BE2C (cell line): ENCODE data around the gene VEPH1.

Experiments used
- DNase-seq: peaks from one replicate; pipeline ENCODE4 v3.0.0-alpha.2; 2020
- H3K27me3 ChIP-seq: fragments of 250-450 bp; sonication (Bioruptor Pico); 2 replicates; pipeline ENCODE4 v1.5.1; 2020; ENCODE audit warnings: mild to moderate bottlenecking
- H3K36me3 ChIP-seq: fragments of 250-450 bp; sonication (Bioruptor Pico); 2 replicates; pipeline ENCODE4 v1.5.1; 2020; ENCODE audit warnings: mild to moderate bottlenecking
- H3K4me1 ChIP-seq: fragments of 250-450 bp; sonication (Bioruptor Pico); 2 replicates; pipeline ENCODE4 v1.5.1; 2020
- H3K4me3 ChIP-seq: 2 replicates; pipeline ENCODE4 v1.5.1; 2011; ENCODE audit warnings: low read depth, low read length
- H3K9me3 ChIP-seq: fragments of 250-450 bp; sonication (Bioruptor Pico); 2 replicates; pipeline ENCODE4 v1.5.1; 2020
- TF ChIP-seq, protein P1 (sequence below): IDR thresholded peaks from 2 replicates; pipeline ENCODE4 v1.5.1; 2012; ENCODE audit warnings: mild to moderate bottlenecking, low read depth, low read length

The VEPH1 gene

DNA sequence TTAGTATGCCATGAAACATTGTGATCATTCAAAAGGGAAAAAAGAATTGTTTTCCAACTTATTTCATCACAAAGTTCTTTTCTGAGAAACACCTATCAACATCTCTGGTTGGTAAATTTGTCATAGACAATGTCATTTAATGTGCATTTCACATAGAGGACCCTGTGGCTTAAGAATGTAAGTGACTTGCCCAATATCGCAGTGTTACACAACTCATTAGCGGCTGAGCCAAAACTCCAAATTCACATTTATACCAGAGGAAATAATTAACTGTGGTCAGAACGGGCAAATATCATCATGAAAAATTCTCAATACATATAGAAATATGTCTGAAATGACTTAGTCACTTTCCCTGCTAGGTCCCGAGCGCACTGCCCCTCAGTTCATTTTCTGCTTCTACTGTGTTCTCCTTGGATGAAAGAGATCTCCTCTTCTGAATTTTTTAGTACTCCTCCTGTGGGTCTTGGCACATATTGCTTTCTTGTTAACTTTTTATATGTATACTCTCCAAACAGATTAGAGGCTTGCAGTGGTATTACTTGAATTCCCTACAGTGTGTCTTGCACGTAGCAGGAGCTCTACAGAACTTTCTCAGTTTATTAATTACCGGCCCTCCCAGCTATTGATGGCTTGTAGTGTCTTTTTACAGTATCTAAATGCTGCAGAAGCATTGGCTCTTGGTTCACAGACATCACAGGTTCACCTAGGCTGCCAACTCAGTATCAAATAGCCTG lies 33.5 kb downstream of the VEPH1 start:
- H3K27me3 ChIP-seq: 0 out of 2 replicates have a peak, but pooled peaks cover 5% of the 10 kb centered on the region
- TF ChIP-seq, protein P1, sequence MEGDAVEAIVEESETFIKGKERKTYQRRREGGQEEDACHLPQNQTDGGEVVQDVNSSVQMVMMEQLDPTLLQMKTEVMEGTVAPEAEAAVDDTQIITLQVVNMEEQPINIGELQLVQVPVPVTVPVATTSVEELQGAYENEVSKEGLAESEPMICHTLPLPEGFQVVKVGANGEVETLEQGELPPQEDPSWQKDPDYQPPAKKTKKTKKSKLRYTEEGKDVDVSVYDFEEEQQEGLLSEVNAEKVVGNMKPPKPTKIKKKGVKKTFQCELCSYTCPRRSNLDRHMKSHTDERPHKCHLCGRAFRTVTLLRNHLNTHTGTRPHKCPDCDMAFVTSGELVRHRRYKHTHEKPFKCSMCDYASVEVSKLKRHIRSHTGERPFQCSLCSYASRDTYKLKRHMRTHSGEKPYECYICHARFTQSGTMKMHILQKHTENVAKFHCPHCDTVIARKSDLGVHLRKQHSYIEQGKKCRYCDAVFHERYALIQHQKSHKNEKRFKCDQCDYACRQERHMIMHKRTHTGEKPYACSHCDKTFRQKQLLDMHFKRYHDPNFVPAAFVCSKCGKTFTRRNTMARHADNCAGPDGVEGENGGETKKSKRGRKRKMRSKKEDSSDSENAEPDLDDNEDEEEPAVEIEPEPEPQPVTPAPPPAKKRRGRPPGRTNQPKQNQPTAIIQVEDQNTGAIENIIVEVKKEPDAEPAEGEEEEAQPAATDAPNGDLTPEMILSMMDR: no peak
- no peaks in the 10 kb centered on the region for H3K36me3 ChIP-seq
- DNase-seq: no peak
- no peak overlapping the region for H3K4me3 ChIP-seq
- H3K9me3 ChIP-seq: no peaks in the 10 kb centered on the region
- no peaks in the 10 kb centered on the region for H3K4me1 ChIP-seq

DNA sequence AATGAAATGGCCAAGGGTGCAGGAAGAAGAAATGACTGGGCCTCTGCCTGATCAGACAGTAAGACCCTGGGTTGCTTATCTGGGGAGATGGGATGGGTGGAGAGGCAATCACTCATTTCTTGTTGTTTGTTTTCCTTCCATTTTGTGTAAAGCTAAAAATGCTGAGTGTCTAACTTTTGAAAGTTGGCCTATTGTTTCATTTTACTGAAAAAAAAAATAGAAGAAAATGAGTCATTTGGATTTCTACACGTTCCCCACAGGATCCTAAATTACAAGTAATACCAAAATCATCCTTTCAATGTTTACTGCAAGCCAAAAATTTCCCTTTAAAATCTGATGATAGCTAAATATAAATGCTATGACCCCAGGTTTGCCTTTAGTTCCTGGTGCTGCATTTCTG lies 36.0 kb downstream of the VEPH1 start:
- no peak for DNase-seq
- no peaks in the 10 kb centered on the region for H3K4me1 ChIP-seq
- H3K4me3 ChIP-seq: no peak overlapping the region
- no peaks in the 10 kb centered on the region for H3K9me3 ChIP-seq
- 0 out of 2 replicates have a peak, but pooled peaks cover 5% of the 10 kb centered on the region for H3K27me3 ChIP-seq
- H3K36me3 ChIP-seq: no peaks in the 10 kb centered on the region
- TF ChIP-seq, protein P1: no peak

DNA sequence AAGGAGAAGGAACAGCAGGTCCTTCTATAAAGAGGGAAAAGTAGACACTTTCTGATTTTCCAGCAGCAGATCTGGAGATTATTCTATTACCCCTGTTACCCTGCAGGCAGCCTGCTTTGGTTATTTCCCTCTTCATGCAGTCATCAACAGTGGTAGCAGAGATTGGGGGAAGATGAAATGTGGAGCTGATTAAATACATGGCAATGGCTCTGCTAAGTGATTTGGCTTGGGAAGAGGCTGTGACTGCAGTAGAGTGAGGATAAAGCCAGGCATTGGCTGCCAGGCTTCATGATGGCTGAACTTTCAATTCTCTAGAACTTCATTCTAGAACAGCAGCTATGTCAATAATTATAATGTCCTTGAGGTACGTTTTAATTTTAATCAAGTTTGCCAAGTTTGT lies 37.5 kb downstream of the VEPH1 start:
- no peaks in the 10 kb centered on the region for H3K36me3 ChIP-seq
- H3K9me3 ChIP-seq: no peaks in the 10 kb centered on the region
- H3K4me3 ChIP-seq: no peak overlapping the region
- no peak for DNase-seq
- no peaks in the 10 kb centered on the region for H3K4me1 ChIP-seq
- H3K27me3 ChIP-seq: 0 out of 2 replicates have a peak, but pooled peaks cover 1% of the 10 kb centered on the region
- TF ChIP-seq, protein P1: no peak

DNA sequence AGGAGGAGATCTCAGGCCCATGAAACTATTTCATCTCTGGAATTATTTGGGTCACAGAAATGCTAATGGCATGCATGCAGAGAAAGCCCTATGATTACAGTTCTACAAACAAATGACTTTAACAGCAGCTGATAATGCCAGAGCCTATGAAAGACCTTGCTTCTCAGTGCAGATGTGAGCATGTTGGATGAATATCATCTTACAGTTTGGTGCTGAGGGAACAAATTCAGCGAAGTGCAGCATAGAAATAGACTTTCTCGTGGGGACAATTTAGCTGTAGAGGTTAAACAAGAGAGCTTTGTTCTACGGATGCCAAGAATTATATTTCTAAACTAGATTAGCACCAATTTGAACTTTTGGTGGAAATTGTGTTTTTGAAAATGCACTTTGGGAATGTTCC lies 38.9 kb downstream of the VEPH1 start:
- Histone ChIP-seq H3K4me1 (no peaks in the 10 kb centered on the region), H3K9me3 (no peaks in the 10 kb centered on the region), H3K27me3 (no peaks in the 10 kb centered on the region), H3K4me3 (no peak overlapping the region), H3K36me3 (no peaks in the 10 kb centered on the region)
- TF ChIP-seq, protein P1: no peak
- no peak for DNase-seq

DNA sequence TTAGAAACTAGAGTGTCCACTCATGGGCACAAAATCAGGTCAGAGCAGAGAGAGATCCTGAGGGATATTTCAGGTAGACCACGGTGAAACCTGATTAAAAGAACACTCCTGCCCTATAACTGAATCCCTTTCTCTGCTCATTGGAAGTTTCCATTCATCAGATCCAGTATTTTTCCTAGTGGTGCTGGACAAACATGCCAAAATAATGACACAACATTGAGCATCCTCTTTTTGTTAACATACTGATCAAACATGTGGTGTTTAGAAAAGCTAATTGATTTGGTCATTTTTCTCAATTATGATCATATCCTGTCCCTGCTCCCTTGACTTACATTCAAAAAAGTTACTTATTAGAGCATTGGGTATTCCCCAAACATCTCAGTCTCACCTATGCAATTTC lies 39.4 kb downstream of the VEPH1 start:
- Histone ChIP-seq H3K9me3 (no peaks in the 10 kb centered on the region), H3K36me3 (no peaks in the 10 kb centered on the region), H3K4me3 (no peak overlapping the region), H3K27me3 (no peaks in the 10 kb centered on the region), H3K4me1 (no peaks in the 10 kb centered on the region)
- TF ChIP-seq, protein P1: no peak
- DNase-seq: no peak

DNA sequence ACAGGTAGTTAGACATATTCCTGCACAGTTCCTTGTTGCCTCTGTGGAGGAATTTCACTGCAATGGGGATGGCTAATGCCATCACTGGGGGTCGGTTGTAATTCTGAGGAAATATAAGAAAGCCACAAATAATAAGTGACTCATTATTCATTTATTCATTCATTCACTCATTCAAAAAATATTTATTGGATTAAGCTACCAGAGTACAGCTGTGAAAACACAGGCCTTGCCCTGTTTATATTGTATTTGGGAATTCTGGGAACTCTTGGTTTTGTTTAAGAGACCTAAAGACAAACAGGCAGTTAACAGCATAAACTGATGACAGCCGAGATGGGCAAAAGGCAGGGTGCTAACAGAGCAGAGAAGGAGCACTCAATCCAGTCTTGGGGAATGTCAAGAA lies 43.0 kb downstream of the VEPH1 start:
- Histone ChIP-seq H3K4me3 (no peak overlapping the region), H3K27me3 (no peaks in the 10 kb centered on the region), H3K36me3 (no peaks in the 10 kb centered on the region), H3K9me3 (no peaks in the 10 kb centered on the region), H3K4me1 (no peaks in the 10 kb centered on the region)
- TF ChIP-seq, protein P1: no peak
- no peak for DNase-seq
